ENCODE measurements around the gene SLC6A2.

- no peak for TF ChIP-seq CTCF (IDR thresholded peaks at IDR 0.05; ENCODE audit: borderline replicate concordance, extremely low read depth, low read length, poor library complexity, severe bottlenecking)
- no peak for TF ChIP-seq EZH2 (IDR thresholded peaks at IDR 0.05; ENCODE audit: borderline replicate concordance, low read depth, low read length, severe bottlenecking)
Measured at GRCh38 chr16:55682086-55682485, 26.3 kb downstream of the SLC6A2 start.

Measured in DND-41 (cell line).